Activated CD8-positive, alpha-beta memory T cell treated with anti-CD3 and anti-CD28 coated beads for 1 hour (primary cell): Measurements from ENCODE around the gene ASPDH.
A peak's percentile ranks its signal among the peaks of the same experiment; 100 is the strongest.
"Not testable (repeated sequence)": the region's sequence is repeated elsewhere in the genome, so short reads cannot be mapped to it uniquely, and the experiment has no call there.

Experiments
- DNase-seq, 2 donors: peaks; one replicate each; pipeline ENCODE4 v3.0.0-alpha.2; 2020; ENCODE audit warnings: low read depth in 1 of 2; ENCODE audit errors: extremely low read depth in 1 of 2

The ASPDH gene

DNA sequence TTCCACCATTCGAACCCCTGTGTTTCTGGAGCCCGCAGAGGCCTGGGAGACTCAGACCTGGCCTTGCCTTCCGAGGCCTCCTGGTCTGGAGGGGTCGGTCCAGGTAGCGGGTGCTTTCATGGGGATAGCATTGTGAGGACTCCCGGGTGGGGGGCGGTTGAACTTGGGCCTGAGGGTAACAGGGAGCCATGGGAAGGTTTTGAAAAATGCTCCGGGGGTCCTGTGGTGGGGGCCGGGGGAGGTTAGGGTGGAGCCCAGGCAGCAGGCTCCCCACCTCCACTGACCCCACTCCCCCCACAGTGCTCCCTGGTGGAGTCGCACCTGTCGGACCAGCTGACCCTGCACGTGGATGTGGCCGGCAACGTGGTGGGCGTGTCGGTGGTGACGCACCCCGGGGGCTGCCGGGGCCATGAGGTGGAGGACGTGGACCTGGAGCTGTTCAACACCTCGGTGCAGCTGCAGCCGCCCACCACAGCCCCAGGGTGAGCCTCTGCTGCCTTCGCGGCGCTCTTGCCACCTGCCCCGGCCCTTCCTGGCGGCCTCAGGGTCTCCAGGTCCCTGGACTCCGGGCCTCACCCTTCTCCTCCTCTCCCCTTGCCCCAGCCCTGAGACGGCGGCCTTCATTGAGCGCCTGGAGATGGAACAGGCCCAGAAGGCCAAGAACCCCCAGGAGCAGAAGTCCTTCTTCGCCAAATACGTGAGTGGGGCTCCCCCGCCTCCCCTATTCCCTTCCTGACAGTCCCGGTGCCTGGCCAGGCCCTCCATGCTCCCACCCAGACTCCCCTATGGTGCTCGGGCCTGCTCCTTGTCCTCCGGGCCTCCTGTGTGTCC lies 33.2 kb downstream of the ASPDH start:
- no peak for DNase-seq

DNA sequence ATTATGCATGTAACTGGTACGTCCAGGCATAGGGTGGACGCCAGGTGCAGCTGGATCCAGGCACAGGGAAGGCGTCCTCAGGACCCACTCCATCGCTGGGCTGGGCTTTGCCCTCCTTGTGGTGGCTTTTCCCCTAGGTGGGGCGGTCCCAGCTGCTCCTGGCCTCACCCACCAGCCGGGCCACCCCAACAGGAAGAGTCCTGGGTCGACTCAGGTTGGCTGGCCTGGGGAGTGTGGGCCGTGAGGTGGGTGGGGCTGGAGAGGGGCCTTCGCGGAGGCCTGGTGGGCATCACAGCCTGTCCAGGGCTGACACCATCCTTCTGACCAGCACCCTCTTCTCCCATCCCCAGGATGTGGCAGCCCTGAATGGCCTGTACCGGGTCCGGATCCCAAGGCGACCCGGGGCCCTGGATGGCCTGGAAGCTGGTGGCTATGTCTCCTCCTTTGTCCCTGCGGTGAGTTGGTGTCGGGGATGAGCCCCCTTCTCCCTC lies 33.9 kb downstream of the ASPDH start:
- DNase-seq: no peak

DNA sequence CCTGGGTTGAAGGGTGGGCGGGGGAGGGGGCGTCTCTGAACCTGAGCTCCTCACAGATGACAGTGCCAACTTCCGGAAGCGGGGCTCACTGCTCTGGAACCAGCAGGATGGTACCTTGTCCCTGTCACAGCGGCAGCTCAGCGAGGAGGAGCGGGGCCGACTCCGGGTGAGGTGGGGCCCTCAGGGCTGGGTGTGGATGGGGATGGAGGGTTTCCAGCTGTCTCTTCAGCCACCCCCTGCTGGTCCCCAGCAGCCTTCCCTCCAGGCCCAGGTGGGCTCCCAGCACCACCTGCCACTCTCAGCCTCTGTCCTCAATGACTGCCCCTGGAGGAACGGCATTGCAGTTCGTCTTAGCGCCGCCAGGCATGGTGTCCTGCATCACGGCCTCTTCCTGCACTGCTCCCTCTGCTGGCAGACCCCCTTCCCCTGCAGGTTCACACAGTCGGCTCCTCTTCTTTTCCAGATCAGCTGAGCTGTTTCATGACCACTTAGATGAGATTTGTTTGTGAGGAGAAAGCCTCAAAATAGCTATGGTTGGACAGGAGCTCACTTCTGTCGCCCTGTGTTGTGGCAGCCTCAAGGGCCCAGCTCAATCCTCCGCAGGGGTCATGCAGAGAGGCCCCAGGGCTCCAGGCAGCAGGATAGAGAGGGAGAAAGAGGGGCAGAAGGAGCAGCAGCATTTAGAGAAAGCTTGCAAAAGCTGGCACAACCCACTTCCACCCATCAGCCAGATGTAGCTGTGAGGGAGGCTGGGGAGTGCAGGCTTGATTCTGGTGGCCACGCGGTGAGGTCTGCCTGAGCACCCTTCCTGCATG lies 34.6 kb downstream of the ASPDH start:
- DNase-seq: no peak

DNA sequence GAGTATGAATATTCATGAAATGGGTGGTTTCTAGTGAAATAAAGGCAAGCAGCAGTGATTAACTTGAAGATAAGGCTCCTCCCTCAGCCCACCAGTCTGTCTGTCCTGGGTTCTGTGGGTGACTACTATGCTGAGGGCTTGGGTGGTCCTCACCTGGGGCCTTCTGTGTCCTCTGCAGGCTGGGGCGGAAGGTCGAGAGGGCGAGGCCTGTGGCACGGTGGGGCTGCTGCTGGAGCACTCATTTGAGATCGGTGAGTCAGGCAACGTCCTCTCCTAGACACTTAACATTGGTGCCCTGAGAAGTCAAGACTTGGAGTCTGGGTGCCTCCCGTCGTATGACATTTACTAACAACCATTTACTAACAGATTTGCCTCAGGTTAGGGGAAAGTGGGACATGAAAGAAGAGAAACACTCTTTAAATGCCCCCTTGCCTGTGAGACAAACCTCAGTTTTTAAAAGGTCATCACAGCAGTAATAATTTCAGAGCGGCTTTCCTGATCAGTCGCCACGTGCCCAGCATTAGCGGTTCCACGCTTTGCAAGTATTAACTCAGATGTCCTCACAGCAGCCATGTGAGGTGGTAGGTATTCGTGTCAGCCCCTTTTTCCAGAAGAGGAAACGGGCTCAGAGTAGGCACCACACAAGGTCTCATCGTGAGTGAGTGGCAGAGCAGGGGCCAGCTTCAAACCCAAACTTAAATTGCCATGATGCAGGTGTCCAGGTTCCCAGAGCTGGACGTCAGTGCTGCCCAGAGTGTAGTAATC lies 35.8 kb downstream of the ASPDH start:
- no peak for DNase-seq

DNA sequence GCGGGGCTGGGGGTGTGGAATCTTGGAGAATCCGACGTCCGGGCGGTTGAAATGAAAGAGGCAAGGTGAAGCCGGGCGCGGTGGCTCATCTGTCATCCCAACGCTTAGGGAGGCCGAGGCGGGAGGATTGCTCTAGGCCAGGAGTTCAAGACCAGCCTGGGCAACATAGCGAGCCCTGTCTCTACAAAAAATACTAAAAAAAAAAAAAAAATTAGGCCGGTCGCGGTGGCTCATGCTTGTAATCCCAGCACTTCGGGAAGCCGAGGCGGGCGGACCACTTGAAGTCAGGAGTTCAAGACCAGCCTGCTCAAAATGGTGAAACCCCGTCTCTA lies 36.8 kb downstream of the ASPDH start:
- no peak for DNase-seq

DNA sequence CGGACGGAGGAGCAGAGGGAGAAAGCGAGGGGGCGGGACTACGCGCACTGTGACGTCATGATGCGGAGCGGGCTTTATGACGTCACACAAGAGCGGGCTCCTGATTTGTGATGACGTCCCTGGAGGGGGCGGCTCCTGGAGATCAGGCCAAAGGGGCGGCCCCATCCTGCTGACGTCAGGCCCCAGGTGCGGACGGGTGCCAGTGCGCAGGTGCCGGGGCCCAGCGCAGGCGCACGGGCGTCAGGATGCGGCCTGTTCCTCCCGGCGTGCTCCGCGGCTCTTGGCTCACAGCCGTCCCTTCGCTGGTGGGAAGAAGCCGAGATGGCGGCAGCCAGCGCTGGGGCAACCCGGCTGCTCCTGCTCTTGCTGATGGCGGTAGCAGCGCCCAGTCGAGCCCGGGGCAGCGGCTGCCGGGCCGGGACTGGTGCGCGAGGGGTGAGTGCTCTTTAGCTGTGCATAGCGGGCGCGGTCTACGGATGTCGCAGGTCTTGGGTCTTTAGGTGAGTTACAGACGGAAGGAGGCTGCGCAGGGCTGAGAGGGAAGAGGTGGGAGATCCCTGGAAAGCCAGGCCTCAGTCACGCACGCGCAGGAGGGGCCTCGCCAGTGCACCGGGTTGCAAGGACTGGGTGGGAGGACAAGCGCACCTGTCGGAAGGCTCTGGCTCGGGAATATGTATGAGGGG lies 37.3 kb downstream of the ASPDH start, which contains the start of the genes EMC10 and GARIN5A:
TSS of gene EMC10 (plus strand) at position 284 of the 683 bp plus-strand sequence. CDS start at position 322, 38 bp downstream.
TSS of gene GARIN5A (minus strand) at position 625 of the 683 bp plus-strand sequence. CDS start at position 165, 460 bp downstream.
- peak; percentile 83 to 86 for DNase-seq

DNA sequence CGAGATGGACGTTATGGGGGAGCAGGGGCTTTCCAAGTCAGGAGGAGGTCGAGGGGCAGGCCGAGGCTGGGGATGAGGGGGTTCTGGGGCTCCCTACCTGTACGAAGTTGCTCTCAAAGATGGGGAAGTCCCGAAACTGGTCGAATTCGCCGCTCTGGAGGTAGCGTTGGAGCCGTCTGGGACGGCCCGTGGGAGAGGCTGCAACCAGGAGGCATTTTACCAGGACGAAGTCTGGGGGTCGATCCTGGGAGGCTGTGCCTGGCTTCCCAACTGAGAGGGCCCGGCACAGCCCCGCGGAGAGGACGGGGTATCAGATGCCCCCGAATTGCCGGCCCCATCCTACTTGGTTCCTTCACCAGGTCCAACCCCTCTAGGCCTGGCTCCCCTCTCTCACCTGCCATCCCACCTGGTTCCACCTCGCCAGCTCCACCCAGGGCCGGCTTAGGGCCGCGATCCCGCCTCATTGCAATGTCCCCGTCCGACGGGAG lies 37.9 kb downstream of the ASPDH start:
- DNase-seq: no peak

DNA sequence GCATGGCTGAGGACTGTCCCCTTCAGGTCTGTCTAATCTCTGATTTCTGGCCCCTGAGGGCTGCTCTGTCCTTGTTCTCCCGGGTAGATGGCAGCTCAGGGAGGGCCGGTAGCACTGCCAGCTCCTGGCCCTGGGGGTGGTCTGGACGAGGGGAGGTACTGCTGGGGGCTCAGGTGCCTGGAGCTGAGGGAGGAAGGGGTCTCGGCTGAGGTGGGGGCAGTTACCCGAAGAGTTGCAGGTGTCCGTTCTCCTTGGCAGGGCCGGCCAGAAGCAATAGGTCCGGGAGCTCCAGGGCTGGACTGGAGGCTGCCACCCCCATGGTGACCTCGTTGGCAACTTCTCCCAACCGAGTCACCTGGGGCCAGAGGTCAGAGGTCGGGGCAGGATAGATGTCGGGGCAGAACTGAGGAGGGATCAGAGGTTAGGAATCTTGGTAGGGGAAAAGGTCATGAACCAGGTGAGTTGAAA lies 38.6 kb downstream of the ASPDH start:
- no peak for DNase-seq

DNA sequence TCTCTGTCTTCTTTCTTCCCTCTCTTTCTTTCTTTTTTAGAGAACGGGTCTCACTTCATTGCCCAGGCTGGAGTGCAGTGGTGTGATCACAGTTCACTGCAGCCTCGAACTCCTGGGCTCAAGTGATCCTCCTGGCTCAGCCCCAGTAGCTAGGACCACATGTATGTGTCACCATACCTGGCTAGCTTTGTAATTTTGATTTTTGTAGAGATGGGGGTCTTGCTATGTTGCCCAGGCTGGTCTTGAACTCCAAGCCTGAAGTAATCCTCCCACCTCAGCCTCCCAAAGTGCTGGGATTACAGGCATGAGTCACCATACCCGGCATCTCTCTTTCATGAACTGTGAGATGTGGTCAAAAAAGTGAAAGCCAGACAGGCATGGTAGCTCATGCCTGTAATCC lies 40.4 kb downstream of the ASPDH start:
- DNase-seq: not testable (repeated sequence)

DNA sequence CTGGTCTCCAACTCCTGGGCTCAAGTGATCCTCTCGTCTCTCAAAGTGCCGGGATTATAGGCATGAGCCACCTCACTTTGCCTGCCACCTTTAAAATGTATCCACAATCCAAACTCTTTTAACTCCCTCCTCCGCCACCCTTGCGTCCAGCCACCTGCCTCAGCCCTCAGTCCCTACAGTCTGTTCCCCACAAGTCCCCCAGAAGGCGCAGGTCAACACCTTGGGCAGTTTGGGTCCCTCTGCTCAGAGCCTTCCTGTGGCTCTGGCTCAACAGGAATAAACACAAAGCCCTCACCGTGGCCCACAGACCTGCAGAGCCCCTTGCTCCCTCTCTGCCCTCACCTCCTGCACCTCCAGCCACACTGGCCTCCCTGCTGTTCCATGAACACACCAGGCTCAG lies 44.9 kb downstream of the ASPDH start:
- DNase-seq: no peak

DNA sequence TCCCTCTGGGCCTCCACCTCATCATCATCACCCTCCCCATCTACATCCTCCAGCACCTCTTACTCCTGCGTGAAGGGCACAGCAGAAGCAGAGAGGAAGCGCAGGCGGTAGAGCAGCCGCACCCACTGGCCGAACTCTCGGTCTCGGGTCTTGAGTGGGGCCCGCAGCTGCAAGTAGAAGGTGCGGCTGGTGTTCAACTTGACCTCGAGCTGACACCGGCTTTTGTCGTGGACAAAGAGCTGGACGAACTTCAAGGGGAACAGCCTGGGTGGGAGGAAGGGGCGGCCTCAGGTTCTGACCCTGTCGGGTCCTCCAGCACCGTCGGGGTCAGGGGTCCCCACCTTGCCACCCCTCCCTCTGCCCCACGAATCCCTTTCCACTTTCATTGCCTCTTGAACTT lies 46.1 kb downstream of the ASPDH start:
- no peak for DNase-seq

DNA sequence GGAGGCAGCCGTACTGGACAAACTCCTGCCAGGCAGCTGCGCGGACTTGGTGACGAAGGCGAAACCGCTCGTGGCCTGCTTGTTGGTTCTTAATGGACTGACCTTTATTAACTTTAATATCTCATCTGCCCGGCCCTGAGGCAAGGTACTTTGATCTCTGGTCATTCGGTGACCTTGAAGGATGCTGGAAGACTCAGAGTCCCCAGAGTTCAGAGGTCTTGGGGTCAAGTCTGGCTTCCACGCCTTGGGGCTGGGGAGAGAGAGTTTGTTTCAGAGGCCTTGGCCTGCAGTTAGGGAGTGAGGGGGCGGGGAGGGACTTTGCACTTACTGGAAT lies 47.0 kb downstream of the ASPDH start:
- no peak for DNase-seq

DNA sequence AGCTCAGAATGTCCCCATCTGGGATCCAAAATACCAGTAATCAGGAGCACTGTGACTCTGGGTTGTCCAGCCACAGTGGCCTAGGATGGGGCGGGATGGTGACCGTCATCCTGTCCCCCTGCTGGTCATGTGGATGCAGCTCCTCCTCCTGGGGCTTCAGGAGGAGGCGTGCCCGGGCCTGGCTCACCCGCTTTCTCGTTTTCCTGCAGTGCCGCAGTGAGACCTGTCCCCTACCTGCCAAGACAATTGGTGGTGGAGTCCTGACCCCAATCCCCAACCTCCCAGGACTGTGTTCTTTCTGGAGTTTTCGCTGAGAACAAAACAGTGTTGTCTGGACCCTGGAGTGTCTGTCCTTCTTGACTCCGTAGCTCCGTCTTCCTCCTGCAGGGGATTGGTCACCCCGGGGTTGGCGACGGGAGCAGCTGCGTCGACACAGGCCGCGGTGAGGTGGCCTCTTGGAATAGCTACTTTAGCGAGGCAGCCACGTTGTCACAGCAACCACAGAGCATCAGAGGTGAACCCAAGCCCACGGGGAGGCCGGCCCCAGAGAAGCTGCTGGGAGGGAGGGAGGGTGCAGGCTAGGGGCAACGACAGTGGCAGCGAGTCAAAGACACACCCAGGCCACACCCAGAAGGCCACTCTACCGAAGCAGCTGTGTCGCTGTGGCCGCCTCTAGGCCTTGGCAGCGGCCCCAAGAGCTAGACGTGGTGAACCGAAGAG lies 47.6 kb downstream of the ASPDH start:
- DNase-seq: no peak

DNA sequence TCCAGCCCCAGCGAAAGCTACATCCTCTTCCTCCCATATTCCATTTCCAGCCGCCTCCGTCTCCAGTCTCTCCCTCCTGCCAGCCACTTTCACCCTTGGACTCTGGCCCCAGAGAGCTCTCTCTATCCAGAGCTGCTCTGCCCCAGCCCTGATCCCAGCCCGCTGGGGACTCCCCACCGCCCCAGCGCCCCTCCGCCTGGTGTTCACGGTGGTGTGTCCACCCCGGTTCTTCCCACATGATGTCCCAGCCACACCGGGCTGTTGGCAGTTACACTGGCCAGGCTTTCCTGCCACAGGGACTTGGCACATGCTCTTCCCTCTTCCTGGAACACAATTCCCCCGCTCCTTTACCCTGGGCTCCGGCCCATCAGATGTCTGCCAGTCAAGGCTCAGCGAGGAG lies 48.7 kb downstream of the ASPDH start:
- no peak for DNase-seq

DNA sequence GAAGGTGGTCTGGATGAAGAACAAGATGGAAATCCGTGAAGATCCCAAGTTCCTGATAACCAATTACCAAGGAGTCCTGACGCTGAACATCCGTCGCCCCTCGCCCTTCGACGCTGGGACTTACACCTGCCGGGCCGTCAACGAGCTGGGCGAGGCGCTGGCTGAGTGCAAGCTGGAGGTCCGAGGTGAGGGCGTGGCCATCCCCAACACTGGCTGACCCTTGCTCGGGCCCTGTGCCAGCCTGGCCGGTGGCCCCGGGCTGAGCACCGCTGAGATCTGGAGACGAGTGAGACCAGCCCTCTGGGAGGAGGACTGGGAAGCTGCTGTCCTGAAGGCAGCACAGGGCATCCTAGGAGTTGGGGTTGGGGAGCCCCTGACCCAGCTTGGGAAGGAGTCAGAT lies 49.4 kb downstream of the ASPDH start:
- DNase-seq: no peak

DNA sequence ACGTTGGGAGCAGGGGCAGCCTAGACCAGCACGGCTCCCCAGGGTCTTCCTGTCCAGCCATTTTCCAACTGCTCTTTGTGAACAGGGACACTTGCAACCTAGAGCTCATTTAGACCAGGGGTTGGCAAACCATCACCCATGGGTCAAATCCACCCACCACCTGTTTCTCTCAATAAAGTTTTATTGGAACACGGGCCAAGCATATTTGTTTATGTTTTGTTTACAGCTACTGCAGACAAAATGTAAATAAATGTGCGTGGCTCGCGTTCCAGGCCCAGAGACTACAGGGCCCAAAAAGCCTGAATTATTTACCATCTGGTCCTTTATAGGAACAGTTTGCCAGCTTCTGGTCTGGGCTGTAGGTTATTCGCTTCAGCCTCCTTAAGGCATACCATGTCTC lies 50.7 kb downstream of the ASPDH start:
- no peak for DNase-seq
